Measurements from ENCODE around the gene WDR4.

DNA sequence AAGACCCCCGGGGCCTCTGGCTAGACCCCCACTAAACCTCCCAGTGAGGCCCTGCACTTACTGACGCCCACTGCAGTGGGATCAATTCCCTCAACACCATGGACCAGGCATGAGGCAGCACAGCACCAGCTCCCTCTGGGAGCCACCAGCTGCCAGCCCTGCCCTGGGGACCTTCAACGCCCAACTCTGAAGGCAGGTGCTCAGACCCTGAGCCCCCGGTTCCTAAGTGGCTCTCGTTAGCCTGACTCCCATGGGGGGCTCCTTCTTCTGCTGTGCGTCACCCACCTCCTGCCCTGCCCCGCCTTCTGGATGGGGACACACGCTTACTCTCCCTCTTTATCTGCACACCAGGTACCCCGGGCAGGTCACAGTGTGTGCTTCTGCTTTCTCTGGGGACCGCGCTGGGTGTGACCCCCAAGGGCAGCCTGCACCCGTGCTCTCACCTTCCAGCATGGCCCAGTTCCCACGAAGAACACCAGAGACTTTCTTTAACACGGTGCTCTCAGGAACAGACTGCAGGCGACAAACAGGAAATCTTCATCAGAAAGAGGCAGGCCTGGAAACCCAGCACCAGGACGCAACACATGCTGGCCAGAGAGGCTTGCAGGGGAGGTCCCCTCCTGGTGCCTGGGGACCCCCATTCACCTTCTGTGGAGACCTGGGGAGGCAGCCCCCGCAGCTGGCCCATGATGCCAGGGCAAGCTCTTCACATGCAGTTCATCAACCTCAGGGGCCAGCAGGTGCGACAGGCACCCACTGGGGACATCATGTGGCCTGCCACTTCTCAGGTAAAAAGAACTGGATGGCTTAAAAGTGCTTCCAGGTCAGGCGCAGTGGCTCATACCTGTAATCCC, 27.3 kb downstream of the WDR4 start:
- TF ChIP-seq, protein P1, sequence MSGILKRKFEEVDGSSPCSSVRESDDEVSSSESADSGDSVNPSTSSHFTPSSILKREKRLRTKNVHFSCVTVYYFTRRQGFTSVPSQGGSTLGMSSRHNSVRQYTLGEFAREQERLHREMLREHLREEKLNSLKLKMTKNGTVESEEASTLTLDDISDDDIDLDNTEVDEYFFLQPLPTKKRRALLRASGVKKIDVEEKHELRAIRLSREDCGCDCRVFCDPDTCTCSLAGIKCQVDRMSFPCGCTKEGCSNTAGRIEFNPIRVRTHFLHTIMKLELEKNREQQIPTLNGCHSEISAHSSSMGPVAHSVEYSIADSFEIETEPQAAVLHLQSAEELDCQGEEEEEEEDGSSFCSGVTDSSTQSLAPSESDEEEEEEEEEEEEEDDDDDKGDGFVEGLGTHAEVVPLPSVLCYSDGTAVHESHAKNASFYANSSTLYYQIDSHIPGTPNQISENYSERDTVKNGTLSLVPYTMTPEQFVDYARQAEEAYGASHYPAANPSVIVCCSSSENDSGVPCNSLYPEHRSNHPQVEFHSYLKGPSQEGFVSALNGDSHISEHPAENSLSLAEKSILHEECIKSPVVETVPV (CRISPR knock-in tag; IDR thresholded peaks at IDR 0.05), result no peak
- no peak for TF ChIP-seq ESRRG (CRISPR knock-in tag; IDR thresholded peaks at IDR 0.05)
- TF ChIP-seq ARNTL (CRISPR knock-in tag; IDR thresholded peaks at IDR 0.05; ENCODE audit: borderline replicate concordance, low read depth), result no peak
- no peak for TF ChIP-seq ZFP30 (CRISPR knock-in tag; IDR thresholded peaks at IDR 0.05)
- no peak for TF ChIP-seq BACH2 (CRISPR knock-in tag; IDR thresholded peaks at IDR 0.05; ENCODE audit: borderline replicate concordance)
- TF ChIP-seq SNAI2 (CRISPR knock-in tag; IDR thresholded peaks at IDR 0.05), result no peak
- no peak for TF ChIP-seq TSHZ2 (CRISPR knock-in tag; IDR thresholded peaks at IDR 0.05)
- TF ChIP-seq CSDC2 (CRISPR knock-in tag; IDR thresholded peaks at IDR 0.05), result no peak
- no peak for TF ChIP-seq ZNF565 (CRISPR knock-in tag; conservative IDR thresholded peaks at IDR 0.05; ENCODE audit: low read depth)
- TF ChIP-seq, protein P2, sequence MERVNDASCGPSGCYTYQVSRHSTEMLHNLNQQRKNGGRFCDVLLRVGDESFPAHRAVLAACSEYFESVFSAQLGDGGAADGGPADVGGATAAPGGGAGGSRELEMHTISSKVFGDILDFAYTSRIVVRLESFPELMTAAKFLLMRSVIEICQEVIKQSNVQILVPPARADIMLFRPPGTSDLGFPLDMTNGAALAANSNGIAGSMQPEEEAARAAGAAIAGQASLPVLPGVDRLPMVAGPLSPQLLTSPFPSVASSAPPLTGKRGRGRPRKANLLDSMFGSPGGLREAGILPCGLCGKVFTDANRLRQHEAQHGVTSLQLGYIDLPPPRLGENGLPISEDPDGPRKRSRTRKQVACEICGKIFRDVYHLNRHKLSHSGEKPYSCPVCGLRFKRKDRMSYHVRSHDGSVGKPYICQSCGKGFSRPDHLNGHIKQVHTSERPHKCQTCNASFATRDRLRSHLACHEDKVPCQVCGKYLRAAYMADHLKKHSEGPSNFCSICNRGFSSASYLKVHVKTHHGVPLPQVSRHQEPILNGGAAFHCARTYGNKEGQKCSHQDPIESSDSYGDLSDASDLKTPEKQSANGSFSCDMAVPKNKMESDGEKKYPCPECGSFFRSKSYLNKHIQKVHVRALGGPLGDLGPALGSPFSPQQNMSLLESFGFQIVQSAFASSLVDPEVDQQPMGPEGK (CRISPR knock-in tag; IDR thresholded peaks at IDR 0.05; ENCODE audit: borderline replicate concordance), result no peak
- TF ChIP-seq RARB (CRISPR knock-in tag; IDR thresholded peaks at IDR 0.05), result no peak
- no peak for TF ChIP-seq ZC3H10 (CRISPR knock-in tag; IDR thresholded peaks at IDR 0.05)
- TF ChIP-seq POU6F1 (CRISPR knock-in tag; IDR thresholded peaks at IDR 0.05; ENCODE audit: borderline replicate concordance, low read depth), result no peak
- TF ChIP-seq PPARA (CRISPR knock-in tag; IDR thresholded peaks at IDR 0.05; ENCODE audit: borderline replicate concordance), result no peak

Measured in SK-N-SH treated with all-trans-retinoic acid at 6 μM for 48 hours (cell line).